Keratinocyte (primary cell): Measurements from ENCODE around the gene PRELID1.

Experiments used
- CTCF ChIP-seq, 3 experiments: IDR thresholded peaks in 1 of 3; conservative IDR thresholded peaks in 1 of 3; optimal IDR thresholded peaks in 1 of 3; 2 replicates in 2 of 3; 3 replicates in 1 of 3; pipeline versions ENCODE3 to v1.5.1; 2011; ENCODE audit warnings: low read length in 3 of 3, mild to moderate bottlenecking in 3 of 3, moderate library complexity in 2 of 3, control low read depth in 1 of 3, inconsistent platforms in 1 of 3; ENCODE audit not compliant: insufficient read depth in 2 of 3; ENCODE audit errors: extremely low read depth in 1 of 3
- EZH2 ChIP-seq: IDR thresholded peaks from one replicate; pipeline ENCODE4 v1.6.1; 2012; ENCODE audit warnings: inconsistent platforms, mild to moderate bottlenecking, low read length, moderate library complexity

DNA sequence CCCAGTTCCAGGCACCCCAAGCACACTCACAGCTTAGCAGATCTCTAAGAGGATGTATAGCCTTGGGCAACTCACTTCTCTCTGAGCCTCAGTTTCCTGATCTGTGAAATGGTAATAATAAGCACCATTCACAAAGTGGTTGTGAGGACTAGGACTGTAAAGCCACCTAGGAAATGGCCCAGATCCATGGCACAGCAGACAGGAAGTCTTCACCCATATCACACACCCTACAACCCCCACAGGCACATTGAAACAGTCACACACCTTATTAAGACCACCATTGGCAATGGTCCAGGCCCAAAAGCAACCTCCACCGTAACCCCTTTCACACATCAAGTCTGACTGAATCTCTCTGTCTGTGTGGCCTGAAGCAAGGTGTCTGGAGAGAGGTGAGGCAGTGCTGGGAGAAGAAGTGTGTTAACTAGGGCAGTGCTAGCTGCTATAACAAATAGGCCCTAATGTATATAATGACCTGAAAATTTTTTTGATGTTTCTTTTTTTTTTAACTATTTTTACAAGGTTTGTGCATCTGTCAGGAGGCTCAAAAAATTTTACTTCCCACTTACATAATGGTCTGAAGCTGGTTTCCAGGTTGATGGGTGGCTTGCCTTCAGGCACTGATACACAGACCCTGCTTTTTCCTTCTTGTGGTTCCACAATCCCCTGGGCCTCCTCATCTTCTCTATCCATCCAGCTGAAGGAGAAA, 51.7 kb downstream of the PRELID1 start:
- TF ChIP-seq CTCF (optimal IDR thresholded peaks at IDR 0.05 in 1 of 3, IDR thresholded peaks at IDR 0.05 in 1 of 3, conservative IDR thresholded peaks at IDR 0.05 in 1 of 3; ENCODE audit: extremely low read depth in 1 of 3, insufficient read depth in 2 of 3, low read length in 3 of 3) (no peak), EZH2 (no peak)
